ENCODE results near the gene PPIL1.

PPIL1 gene

DNA sequence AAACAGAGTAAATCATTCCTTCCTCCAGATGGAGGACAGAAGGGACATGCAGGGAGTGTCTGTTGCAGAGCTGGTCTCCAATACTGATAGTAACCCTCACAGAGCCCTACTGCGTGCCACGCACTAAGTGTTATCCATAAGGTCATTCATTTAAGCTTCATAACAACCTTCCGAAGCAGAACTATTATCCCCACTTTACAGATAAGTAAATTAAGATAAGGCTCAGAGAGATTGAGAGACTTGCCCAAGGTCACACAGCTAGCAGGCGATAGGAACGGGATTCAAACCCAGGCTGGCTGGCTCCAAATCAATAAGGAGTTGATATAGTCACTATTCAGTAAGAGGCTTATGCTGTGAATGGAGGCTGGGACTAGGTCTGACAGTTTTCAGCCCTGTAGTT lies 66.0 kb downstream of the PPIL1 start:
- CTCF ChIA-PET, result interaction anchor here (0.9 to 1.1 kb wide), 2 partner anchors 42 to 209 kb away, joined by 3 to 4 read pairs; no protein-coding TSS in a partner anchor
- no peak for DNase-seq (ENCODE audit: low read depth, low spot score)
- H3K4me3 ChIP-seq (ENCODE audit: low read depth, low read length), result no peak overlapping the region
- TF ChIP-seq, protein P1, sequence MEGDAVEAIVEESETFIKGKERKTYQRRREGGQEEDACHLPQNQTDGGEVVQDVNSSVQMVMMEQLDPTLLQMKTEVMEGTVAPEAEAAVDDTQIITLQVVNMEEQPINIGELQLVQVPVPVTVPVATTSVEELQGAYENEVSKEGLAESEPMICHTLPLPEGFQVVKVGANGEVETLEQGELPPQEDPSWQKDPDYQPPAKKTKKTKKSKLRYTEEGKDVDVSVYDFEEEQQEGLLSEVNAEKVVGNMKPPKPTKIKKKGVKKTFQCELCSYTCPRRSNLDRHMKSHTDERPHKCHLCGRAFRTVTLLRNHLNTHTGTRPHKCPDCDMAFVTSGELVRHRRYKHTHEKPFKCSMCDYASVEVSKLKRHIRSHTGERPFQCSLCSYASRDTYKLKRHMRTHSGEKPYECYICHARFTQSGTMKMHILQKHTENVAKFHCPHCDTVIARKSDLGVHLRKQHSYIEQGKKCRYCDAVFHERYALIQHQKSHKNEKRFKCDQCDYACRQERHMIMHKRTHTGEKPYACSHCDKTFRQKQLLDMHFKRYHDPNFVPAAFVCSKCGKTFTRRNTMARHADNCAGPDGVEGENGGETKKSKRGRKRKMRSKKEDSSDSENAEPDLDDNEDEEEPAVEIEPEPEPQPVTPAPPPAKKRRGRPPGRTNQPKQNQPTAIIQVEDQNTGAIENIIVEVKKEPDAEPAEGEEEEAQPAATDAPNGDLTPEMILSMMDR (IDR thresholded peaks at IDR 0.05; ENCODE audit: insufficient read depth, low read length, missing control alignments), result no peak
- POLR2A ChIA-PET, result no interaction called here

DNA sequence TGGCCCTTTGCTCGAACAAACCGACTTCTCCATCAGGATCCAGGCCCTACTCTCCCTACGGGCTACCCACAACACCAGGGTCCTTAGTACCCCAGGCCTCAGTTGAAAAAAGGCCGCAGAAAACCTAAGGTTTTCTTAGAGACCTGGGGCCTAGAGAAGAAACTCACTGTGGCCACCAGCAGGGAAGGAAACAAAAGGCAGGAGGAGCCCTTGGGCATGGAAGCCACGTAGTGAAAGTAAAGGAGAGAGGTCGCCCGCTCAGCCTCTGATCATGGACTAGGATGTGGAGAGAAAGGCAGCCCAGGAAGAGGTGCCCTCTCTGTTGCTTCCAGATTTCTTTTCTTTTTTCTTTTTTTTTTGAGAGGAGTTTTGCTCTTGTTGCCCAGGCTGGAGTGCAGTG lies 66.9 kb downstream of the PPIL1 start:
- TF ChIP-seq, protein P1 (IDR thresholded peaks at IDR 0.05; ENCODE audit: insufficient read depth, low read length, missing control alignments), result no peak
- CTCF ChIA-PET, result interaction anchor here (0.9 to 1.5 kb wide), 2 partner anchors 210 to 214 kb away, joined by 3 to 4 read pairs; no protein-coding TSS in a partner anchor
- no peak overlapping the region for H3K4me3 ChIP-seq (ENCODE audit: low read depth, low read length)
- no peak for DNase-seq (ENCODE audit: low read depth, low spot score)
- POLR2A ChIA-PET, result no interaction called here

DNA sequence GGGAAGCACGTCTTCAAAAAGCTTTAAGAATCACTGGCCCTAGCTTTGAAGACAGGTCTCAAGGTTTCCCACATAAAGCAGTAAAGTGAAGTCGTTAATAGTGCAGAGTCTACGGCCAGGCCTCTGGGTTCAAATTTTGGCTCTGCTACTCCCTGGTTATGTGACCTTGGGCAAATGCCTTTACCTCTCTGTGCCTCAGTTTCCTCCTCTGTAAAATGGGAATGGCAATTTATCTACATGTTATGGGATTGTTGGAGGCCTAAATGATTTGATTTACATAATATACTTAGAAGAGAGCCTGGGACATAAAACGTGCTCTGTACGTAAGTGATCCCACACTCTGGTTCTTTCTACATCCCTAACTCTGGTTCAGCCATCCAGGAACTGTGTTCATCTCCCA lies 67.5 kb downstream of the PPIL1 start:
- ChIA-PET POLR2A (no interaction called here), CTCF (interaction anchor here (0.7 to 1.5 kb wide), 2 partner anchors 78 to 215 kb away, joined by 3 read pairs; no protein-coding TSS in a partner anchor)
- TF ChIP-seq, protein P1 (IDR thresholded peaks at IDR 0.05; ENCODE audit: insufficient read depth, low read length, missing control alignments), result no peak
- DNase-seq (ENCODE audit: low read depth, low spot score), result no peak
- no peak overlapping the region for H3K4me3 ChIP-seq (ENCODE audit: low read depth, low read length)

DNA sequence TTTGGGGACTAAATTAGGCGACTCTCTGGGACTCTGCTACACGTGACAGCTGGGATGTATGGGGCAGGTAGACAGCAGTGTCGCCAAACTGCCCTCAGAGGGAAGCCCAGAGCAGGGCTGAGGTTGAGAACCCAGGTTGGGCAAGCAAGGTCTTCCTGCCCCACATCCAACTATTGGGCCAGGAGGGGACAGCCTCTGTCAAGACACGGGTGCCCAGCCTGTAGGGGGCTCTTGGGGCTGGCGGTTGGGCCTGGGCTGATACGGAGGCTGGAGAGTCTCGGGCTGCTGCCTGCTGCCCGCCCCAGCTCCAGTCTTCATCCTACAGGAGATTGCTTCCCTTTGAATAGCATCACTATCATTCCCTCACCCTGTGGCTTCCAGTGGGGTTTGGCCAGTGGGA lies 68.7 kb downstream of the PPIL1 start:
- ChIA-PET CTCF (interaction anchor here (0.8 kb wide), 2 partner anchors 15 to 212 kb away, joined by 3 read pairs; no protein-coding TSS in a partner anchor), POLR2A (no interaction called here)
- no peak overlapping the region for H3K4me3 ChIP-seq (ENCODE audit: low read depth, low read length)
- DNase-seq (ENCODE audit: low read depth, low spot score), result no peak
- TF ChIP-seq, protein P1 (IDR thresholded peaks at IDR 0.05; ENCODE audit: insufficient read depth, low read length, missing control alignments), result no peak

DNA sequence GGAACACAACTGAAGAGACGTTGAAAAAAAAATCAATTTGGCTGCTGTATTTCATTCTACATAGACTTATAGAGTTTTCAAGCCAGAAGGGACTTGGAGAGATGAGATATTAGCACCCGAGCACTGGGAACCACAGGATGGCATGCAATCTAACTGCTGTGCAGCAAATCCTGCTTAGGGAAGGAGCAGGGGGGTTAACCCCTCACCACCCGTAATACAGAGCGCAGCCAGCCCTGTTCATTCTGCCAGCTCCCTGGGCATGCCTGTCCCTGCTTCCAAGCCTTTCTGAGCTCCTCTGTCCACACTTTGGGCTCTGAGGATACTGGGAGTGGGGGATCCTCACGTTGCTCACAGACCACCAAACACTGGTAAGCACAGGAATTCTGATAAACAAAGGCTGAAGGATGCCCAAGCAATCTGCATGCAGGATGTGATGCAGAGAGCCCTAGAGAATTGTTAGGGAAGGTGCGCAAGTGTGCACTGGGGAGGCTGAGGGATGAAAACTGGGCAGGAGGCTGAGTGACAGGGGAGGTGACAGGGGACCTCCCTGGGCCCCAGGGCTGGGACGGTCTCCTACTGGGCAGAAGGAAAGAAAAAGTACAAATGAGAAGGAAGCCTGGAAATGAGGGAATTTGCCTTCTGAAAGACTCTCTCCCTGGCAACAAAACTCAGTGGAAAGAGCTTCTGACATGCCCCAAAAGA lies 69.4 kb downstream of the PPIL1 start:
- DNase-seq (ENCODE audit: low read depth, low spot score), result no peak
- H3K4me3 ChIP-seq (ENCODE audit: low read depth, low read length), result no peak overlapping the region
- ChIA-PET POLR2A (no interaction called here), CTCF (interaction anchor here (0.8 kb wide), 2 partner anchors 14 to 213 kb away, joined by 3 read pairs; no protein-coding TSS in a partner anchor)
- TF ChIP-seq, protein P1 (IDR thresholded peaks at IDR 0.05; ENCODE audit: insufficient read depth, low read length, missing control alignments), result no peak

Data from AG04449 (cell line).